ENCODE measurements around the gene BAZ1A. TPM values are rescaled to one million over a fixed set of nuclear protein-coding genes. Genes with fewer than 3 reads are reported as not detected.

BAZ1A gene
- total RNA-seq, 1 experiment from 2014 or later = 27.2 TPM

DNA sequence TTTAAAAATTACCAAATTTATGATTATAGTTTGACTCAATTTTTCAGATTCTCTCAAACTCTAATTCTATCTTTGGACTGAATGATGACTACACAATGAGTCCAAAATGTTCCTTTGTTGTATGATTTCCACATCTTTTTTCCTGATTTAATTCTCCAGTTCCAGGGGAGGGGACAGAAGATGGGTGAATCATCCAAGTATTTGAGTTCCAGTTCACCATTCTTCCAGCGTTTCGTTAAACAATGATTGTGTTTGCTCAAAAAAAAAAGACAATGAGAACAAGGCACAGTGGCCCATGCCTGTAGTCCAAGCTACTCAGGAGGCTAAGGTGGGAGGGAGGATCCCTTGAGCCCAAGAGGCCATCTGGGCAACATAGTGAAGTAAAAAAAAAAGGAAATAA, 23.8 kb downstream of the BAZ1A start:
- Histone ChIP-seq H3K27me3 (ENCODE audit: control insufficient read depth, insufficient read depth, low read length) (no peaks in the 10 kb centered on the region), H3K36me3 (ENCODE audit: control insufficient read depth, insufficient read depth, low read length) (no peaks in the 10 kb centered on the region), H3K4me3 (ENCODE audit: low read depth in 2 of 2, low read length in 2 of 2) (no peak overlapping the region), H3K27ac (ENCODE audit: low read length) (no peak overlapping the region), H3K4me1 (ENCODE audit: control insufficient read depth, insufficient read depth, low read length) (no peaks in the 10 kb centered on the region), H3K9me3 (ENCODE audit: control insufficient read depth, insufficient read depth, low read depth, low read length) (no peaks in the 10 kb centered on the region)
- POLR2A ChIA-PET = no interaction called here
- in situ Hi-C loops (cut with HindIII; ENCODE audit: low pct_unique_long_range_greater_than_20kb, low sequenced_read_pairs) (no loop called here), intact Hi-C loops (cut with micrococcal nuclease; ENCODE audit: unreplicated experiment) (no loop called here)
- no peak for ATAC-seq
- BruUV-seq (replicated peaks) = no TSS peak
- DNase-seq (ENCODE audit: low read depth, low spot score) = no peak
- CTCF ChIA-PET = no interaction called here
- TF ChIP-seq SIN3A (IDR thresholded peaks at IDR 0.05; ENCODE audit: borderline replicate concordance, insufficient read depth, low read depth, low read length) = no peak
- no peak for TF ChIP-seq POLR2AphosphoS5 (IDR thresholded peaks at IDR 0.05; ENCODE audit: low read depth, low read length)
- TF ChIP-seq, protein P1, sequence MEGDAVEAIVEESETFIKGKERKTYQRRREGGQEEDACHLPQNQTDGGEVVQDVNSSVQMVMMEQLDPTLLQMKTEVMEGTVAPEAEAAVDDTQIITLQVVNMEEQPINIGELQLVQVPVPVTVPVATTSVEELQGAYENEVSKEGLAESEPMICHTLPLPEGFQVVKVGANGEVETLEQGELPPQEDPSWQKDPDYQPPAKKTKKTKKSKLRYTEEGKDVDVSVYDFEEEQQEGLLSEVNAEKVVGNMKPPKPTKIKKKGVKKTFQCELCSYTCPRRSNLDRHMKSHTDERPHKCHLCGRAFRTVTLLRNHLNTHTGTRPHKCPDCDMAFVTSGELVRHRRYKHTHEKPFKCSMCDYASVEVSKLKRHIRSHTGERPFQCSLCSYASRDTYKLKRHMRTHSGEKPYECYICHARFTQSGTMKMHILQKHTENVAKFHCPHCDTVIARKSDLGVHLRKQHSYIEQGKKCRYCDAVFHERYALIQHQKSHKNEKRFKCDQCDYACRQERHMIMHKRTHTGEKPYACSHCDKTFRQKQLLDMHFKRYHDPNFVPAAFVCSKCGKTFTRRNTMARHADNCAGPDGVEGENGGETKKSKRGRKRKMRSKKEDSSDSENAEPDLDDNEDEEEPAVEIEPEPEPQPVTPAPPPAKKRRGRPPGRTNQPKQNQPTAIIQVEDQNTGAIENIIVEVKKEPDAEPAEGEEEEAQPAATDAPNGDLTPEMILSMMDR (IDR thresholded peaks at IDR 0.05) = no peak
- TF ChIP-seq, protein P2, sequence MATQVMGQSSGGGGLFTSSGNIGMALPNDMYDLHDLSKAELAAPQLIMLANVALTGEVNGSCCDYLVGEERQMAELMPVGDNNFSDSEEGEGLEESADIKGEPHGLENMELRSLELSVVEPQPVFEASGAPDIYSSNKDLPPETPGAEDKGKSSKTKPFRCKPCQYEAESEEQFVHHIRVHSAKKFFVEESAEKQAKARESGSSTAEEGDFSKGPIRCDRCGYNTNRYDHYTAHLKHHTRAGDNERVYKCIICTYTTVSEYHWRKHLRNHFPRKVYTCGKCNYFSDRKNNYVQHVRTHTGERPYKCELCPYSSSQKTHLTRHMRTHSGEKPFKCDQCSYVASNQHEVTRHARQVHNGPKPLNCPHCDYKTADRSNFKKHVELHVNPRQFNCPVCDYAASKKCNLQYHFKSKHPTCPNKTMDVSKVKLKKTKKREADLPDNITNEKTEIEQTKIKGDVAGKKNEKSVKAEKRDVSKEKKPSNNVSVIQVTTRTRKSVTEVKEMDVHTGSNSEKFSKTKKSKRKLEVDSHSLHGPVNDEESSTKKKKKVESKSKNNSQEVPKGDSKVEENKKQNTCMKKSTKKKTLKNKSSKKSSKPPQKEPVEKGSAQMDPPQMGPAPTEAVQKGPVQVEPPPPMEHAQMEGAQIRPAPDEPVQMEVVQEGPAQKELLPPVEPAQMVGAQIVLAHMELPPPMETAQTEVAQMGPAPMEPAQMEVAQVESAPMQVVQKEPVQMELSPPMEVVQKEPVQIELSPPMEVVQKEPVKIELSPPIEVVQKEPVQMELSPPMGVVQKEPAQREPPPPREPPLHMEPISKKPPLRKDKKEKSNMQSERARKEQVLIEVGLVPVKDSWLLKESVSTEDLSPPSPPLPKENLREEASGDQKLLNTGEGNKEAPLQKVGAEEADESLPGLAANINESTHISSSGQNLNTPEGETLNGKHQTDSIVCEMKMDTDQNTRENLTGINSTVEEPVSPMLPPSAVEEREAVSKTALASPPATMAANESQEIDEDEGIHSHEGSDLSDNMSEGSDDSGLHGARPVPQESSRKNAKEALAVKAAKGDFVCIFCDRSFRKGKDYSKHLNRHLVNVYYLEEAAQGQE (IDR thresholded peaks at IDR 0.05; ENCODE audit: insufficient read depth in 1 of 2, low read depth in 2 of 2, low read length in 1 of 2) = no peak
- no peak for TF ChIP-seq TCF7L2 (IDR thresholded peaks at IDR 0.05; ENCODE audit: low read depth, low read length)

DNA sequence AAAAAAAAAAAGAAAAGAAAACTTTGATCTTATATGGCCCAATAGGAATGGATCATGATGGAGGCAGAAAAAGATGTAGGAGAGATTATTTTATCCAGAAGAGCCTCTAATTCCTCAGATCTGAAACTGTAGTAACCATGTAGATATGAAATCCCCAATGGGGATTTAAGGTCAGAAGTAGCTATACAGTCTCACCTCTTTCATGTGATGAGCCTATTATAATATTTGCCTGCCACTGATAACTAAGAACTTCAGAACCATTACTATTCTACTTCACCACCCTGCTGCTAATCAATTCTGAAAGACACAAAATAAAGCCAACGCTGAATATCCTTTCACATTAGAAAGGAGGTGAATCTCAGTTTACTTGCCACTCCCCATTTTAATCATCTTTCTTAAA, 29.3 kb downstream of the BAZ1A start:
- in situ Hi-C loops (cut with HindIII; ENCODE audit: low pct_unique_long_range_greater_than_20kb, low sequenced_read_pairs) = no loop called here
- ChIA-PET POLR2A (no interaction called here), CTCF (interaction anchor here (0.7 kb wide), 1 partner anchor 20 kb away, joined by 7 read pairs; no protein-coding TSS in a partner anchor)

More for the DNA sequence above, 29.3 kb downstream of the BAZ1A start:
- no peaks in the 10 kb centered on the region for H3K36me3 ChIP-seq (ENCODE audit: control insufficient read depth, insufficient read depth, low read length)
- no TSS peak for BruUV-seq (replicated peaks)
- no peaks in the 10 kb centered on the region for H3K9me3 ChIP-seq (ENCODE audit: control insufficient read depth, insufficient read depth, low read depth, low read length)
- no peak overlapping the region for H3K27ac ChIP-seq (ENCODE audit: low read length)
- peaks cover 5% of the 10 kb centered on the region; the same call in 1 of the 2 replicates for H3K4me1 ChIP-seq (ENCODE audit: control insufficient read depth, insufficient read depth, low read length)
- no peak for DNase-seq (ENCODE audit: low read depth, low spot score)
- ATAC-seq = no peak
- H3K27me3 ChIP-seq (ENCODE audit: control insufficient read depth, insufficient read depth, low read length) = no peaks in the 10 kb centered on the region
- TF ChIP-seq, protein P2 (IDR thresholded peaks at IDR 0.05; ENCODE audit: insufficient read depth in 1 of 2, low read depth in 2 of 2, low read length in 1 of 2) = no peak
- TF ChIP-seq TCF7L2 (IDR thresholded peaks at IDR 0.05; ENCODE audit: low read depth, low read length) (no peak), SIN3A (IDR thresholded peaks at IDR 0.05; ENCODE audit: borderline replicate concordance, insufficient read depth, low read depth, low read length) (no peak), POLR2AphosphoS5 (IDR thresholded peaks at IDR 0.05; ENCODE audit: low read depth, low read length) (no peak)
- TF ChIP-seq, protein P1 (IDR thresholded peaks at IDR 0.05) = no peak
- H3K4me3 ChIP-seq (ENCODE audit: low read depth in 2 of 2, low read length in 2 of 2) = no peak overlapping the region
- intact Hi-C loops (cut with micrococcal nuclease; ENCODE audit: unreplicated experiment) = no loop called here

All from Panc1 (cell line).